GM18951 (cell line): ENCODE data around the gene BCL11A.
"Not testable (repeated sequence)": the region's sequence is repeated elsewhere in the genome, so short reads cannot be mapped to it uniquely, and the experiment has no call there.

Experiments
- POLR2A ChIP-seq: IDR thresholded peaks from 4 replicates; pipeline ENCODE4 v1.6.1; 2011; ENCODE audit warnings: mild to moderate bottlenecking; ENCODE audit not compliant: insufficient read length, insufficient read depth; ENCODE audit errors: extremely low read depth
- in situ Hi-C: fragments of 300-500 bp; cut with MboI; formaldehyde crosslinking; loops from one replicate; pipeline ENCODE4 v1.12.0; 2022; ENCODE audit warnings: low sequenced_read_pairs, mixed read lengths, inconsistent platforms; ENCODE audit not compliant: unreplicated experiment

The BCL11A gene

DNA sequence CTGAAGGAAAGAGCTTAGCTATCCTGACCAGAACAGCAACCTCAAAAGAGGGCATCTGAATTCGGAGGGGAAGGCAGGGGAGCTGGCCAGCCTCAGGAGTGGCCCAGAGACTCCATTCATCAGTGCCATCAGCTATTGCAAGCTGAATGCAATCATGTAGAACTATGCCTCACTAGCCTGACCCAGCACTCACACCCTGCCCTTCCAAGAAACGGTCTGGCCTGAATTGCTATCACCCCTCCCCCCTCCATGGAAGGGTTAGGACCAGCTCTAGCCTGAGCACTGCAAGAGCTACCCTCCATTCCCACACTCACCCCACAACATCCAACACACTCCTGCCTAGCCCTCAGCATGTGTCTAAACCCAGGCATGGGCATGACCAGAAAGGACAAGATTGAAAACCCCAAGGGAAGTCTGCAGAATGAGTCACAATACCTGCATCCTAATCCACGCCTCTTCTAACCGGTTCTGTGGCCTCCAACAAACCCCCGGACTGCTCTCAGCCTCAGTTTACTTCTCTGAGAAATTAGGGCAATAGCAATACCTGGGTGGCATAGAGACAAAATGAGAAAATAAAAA, 120.3 kb downstream of the BCL11A start:
- TF ChIP-seq POLR2A: no peak
- in situ Hi-C loops: no loop called here

- in situ Hi-C loops: no loop called here
- TF ChIP-seq POLR2A: no peak
Measured at GRCh38 chr2:60432035-60432601, 121.3 kb downstream of the BCL11A start.

- TF ChIP-seq POLR2A: no peak
- in situ Hi-C loops: no loop called here
Measured at GRCh38 chr2:60429681-60430080, 123.8 kb downstream of the BCL11A start.

- in situ Hi-C loops: no loop called here
- TF ChIP-seq POLR2A: no peak
Measured at GRCh38 chr2:60426880-60427279, 126.6 kb downstream of the BCL11A start.

DNA sequence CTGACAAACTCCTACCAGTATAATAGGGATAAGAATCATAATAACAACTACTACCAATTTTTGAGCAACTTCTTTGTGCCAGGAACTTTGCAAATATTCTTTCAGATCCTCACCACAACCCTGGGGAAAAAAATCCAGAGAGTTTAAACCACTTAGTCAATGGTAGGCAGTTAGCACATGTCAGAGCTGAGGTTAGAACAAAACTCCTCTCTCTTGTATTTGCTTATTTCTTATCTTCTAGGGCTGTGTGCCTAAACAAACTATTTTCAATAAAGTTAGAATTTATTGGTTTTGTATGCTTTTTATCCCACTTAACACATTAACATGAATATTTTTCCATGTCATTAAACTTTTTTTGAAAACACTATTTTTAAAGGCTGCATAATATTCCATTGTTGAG, 127.1 kb downstream of the BCL11A start:
- no peak for TF ChIP-seq POLR2A
- in situ Hi-C loops: no loop called here

DNA sequence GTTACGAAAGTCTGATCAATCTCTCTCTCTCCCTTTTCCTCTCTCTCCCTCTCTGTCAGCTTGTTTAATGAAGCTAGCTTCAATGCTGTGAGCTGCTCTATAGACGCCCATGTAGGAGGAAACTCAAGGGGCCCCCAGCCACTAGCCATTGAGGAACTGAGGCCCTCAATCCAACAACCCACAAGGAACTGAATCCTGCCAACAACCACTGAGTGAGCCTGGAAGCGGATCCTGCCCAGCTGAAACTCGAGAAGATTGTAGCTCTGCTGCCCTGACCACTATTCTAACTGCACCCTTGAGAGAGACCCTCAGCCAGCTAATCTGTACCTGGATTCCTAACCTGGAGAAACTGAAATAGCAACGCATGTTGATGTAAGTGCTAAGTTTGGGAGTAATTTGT, 129.2 kb downstream of the BCL11A start:
- no peak for TF ChIP-seq POLR2A
- in situ Hi-C loops: no loop called here

DNA sequence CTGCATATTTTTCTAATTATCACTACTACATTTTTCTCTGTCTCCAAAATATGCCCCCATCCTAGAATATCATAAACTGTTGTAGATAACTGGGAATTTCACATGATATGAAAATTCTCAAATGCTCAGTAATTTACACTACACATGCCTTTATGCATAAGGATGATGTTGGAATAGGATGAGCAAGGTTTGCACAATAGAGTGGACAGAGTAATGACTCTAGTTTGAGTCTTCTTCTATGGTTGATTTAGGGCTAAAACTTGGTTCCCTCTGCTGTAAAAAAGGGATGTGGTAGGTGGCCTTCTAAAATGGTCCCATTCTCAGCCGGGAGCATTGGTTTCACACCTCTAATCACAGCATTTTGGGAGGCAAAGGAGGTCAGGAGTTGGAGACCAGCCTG, 129.9 kb downstream of the BCL11A start:
- in situ Hi-C loops: no loop called here

GRCh38 chr2:60422826-60423483, 130.5 kb downstream of the BCL11A start:
- in situ Hi-C loops: no loop called here
- no peak for TF ChIP-seq POLR2A

More for the DNA sequence above, 129.9 kb downstream of the BCL11A start:
- no peak for TF ChIP-seq POLR2A

DNA sequence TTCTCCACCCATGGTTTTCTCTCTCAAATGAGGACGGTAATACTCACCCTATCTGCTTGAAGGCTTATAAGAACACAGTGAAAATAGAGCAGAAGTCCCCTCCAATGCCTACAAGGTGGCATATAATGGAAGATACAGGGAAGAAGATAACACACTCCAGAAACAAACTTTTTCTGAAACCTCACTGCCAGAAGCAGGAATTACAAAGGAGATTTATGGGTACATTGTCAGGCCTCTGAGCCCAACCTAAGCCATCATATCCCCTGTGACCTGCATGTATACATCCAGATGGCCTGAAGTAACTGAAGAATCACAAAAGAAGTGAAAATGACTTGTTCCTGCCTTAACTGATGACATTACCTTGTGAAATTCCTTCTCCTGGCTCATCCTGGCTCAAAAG, 136.2 kb downstream of the BCL11A start:
- in situ Hi-C loops: not testable (repeated sequence)

GRCh38 chr2:60416221-60417008, 137.0 kb downstream of the BCL11A start:
- in situ Hi-C loops: no loop called here
- no peak for TF ChIP-seq POLR2A

- in situ Hi-C loops: no loop called here
- no peak for TF ChIP-seq POLR2A
Measured at GRCh38 chr2:60415814-60416213, 137.6 kb downstream of the BCL11A start.

DNA sequence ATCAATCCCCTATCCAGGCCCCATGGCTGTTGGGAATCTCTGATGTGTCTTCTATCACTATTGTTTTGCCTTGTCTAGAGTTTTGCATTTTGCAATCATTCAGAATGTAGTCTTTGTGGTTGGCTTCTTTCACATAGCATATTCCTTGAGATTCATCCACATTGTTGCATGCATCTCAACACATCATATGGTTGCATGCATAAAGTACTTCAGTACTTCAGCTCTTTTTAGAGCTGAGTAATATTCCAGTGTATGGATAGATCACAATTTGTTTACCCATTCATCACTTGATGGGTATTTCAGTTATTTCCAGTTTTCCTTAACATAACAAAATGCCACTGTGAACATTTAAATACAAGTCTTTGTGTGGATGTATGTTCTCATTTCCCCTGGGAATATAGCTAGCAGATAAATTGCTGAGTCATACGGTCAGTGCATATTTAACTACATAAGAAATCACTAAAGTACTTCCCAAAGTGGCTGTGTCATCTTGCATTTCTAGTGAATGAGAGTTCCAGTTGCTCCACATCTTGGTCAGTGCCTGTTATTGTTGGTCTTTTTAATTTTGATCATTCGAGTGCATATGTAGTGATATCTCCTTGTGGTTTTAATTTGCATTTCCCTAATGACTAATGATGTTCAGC, 138.8 kb downstream of the BCL11A start:
- in situ Hi-C loops: no loop called here
- TF ChIP-seq POLR2A: no peak

DNA sequence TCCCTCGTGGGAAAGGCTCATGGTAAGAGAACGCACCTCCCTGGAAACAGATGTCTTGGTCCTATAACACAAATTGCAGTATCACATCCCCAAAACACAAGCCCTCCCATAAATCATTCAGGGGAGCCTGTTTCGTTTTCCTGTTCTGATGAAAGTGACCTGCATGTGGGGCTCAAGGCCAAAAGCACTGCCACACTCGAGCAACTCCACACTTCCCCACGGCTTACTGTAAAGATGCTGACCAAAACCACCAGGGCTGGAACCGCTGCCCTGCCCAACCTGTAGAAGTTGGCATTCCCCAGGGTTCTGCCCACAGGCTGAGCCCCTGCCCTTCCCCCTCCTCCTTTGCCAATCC, 139.7 kb downstream of the BCL11A start:
- TF ChIP-seq POLR2A: no peak
- in situ Hi-C loops: no loop called here
